HepG2 (cell line): ENCODE data around the gene CD72. TPM values are rescaled to one million over a fixed set of nuclear protein-coding genes. Genes with fewer than 3 reads are reported as not detected.

Experiments
- ATAC-seq: fragments of 200-7000 bp; cut with Tn5 transposase; 3 replicates; pipeline ENCODE4 v1.9.1; 2020; ENCODE audit warnings: mild to moderate bottlenecking, moderate library complexity
- BruUV-seq: library from RNA; stranded (reverse); fragments of 400-500 nt; replicated peaks from 2 replicates; lab custom pipeline; 2021; lab: Mats Ljungman, UMichigan
- CTCF ChIA-PET: fragments of 300-600 bp; formaldehyde crosslinking; extraction: SDS; loops from one replicate; lab custom pipeline; 2021; ENCODE audit warnings: low total read pairs, inconsistent platforms, low intra/inter-chr PET ratio; lab: Yijun Ruan, JAX
- POLR2A ChIA-PET: fragments of 350-600 bp; sonication (Branson Sonifier 250); formaldehyde crosslinking; loops from one replicate; lab custom pipeline; 2020; ENCODE audit warnings: antibody characterized with exemption, inconsistent platforms; lab: Yijun Ruan, JAX
- DNase-seq: peaks from one replicate; pipeline ENCODE4 v3.0.0-alpha.2; 2015; ENCODE audit warnings: low spot score
- FAIRE-seq: peaks from 3 replicates; lab custom pipeline; 2011; peaks lifted over from hg19 to GRCh38; lab: Jason Lieb, UNC
- H2AFZ ChIP-seq: one replicate; pipeline ENCODE4 v1.6.1; 2011; ENCODE audit warnings: low read length, inconsistent platforms
- H3K27ac ChIP-seq: fragments of 300-600 bp; 3 replicates; pipeline ENCODE4 v1.8.0; 2011; ENCODE audit warnings: mixed run types, mild to moderate bottlenecking, mixed read lengths, low read length, inconsistent platforms; ENCODE audit not compliant: insufficient read depth; ENCODE audit errors: extremely low read length
- H3K27me3 ChIP-seq, 2 experiments: fragments of 200-600 bp in 1 of 2; 2 replicates in 1 of 2; 3 replicates in 1 of 2; pipeline versions ENCODE4 v1.6.0 to v1.8.0; 2011; ENCODE audit warnings: low read length in 2 of 2, mild to moderate bottlenecking in 2 of 2, moderate library complexity in 2 of 2, inconsistent platforms in 1 of 2; ENCODE audit not compliant: insufficient read depth in 2 of 2, control insufficient read depth in 1 of 2
- H3K36me3 ChIP-seq, 2 experiments: fragments of 200-600 bp in 1 of 2; replicated peaks in 1 of 2; 2 replicates in 1 of 2; 3 replicates in 1 of 2; pipeline versions ENCODE4 v1.5.1 to v1.8.0; 2011; ENCODE audit warnings: low read length in 2 of 2, inconsistent platforms in 1 of 2; ENCODE audit not compliant: insufficient read depth in 2 of 2, control insufficient read depth in 1 of 2
- H3K4me1 ChIP-seq: 2 replicates; pipeline ENCODE4 v1.5.1; 2012; ENCODE audit warnings: low read length, inconsistent platforms; ENCODE audit not compliant: insufficient read depth
- H3K4me2 ChIP-seq: 2 replicates; pipeline ENCODE4 v1.6.0; 2011; ENCODE audit warnings: low read depth, low read length, inconsistent platforms
- H3K4me3 ChIP-seq, 3 experiments: fragments of 200-600 bp in 1 of 3; sonication (generic), shearing (Covaris generic) in 1 of 3; replicated peaks in 1 of 3; 2 replicates each; pipeline ENCODE4 v1.5.1; 2011 to 2016; ENCODE audit warnings: low read length in 3 of 3, inconsistent platforms in 2 of 3, low read depth in 2 of 3, mild to moderate bottlenecking in 2 of 3, control low read depth in 1 of 3, mixed read lengths in 1 of 3; ENCODE audit not compliant: insufficient read depth in 1 of 3
- H3K79me2 ChIP-seq: one replicate; pipeline ENCODE4 v1.6.1; 2011; ENCODE audit warnings: low read length, inconsistent platforms; ENCODE audit not compliant: insufficient read depth
- H3K9ac ChIP-seq: 2 replicates; pipeline ENCODE4 v1.6.0; 2011; ENCODE audit warnings: mild to moderate bottlenecking, low read depth, low read length, inconsistent platforms; ENCODE audit not compliant: insufficient read depth
- H3K9me3 ChIP-seq: 2 replicates; pipeline ENCODE4 v1.5.1; 2012; ENCODE audit warnings: mild to moderate bottlenecking, low read length
- H4K20me1 ChIP-seq: 2 replicates; pipeline ENCODE4 v1.6.0; 2011; ENCODE audit warnings: inconsistent platforms, mild to moderate bottlenecking, low read length, moderate library complexity; ENCODE audit not compliant: insufficient read depth
- ATF2 ChIP-seq: sonication (generic); formaldehyde crosslinking; IDR thresholded peaks from 2 replicates; pipeline ENCODE4 v1.4.0; 2020; ENCODE audit warnings: missing genetic modification reagents
- CENPBD1 ChIP-seq: sonication (generic); formaldehyde crosslinking; IDR thresholded peaks from 2 replicates; pipeline ENCODE4 v1.8.0; 2022; ENCODE audit warnings: missing genetic modification reagents, low read depth, mild to moderate bottlenecking, borderline replicate concordance
- GATA4 ChIP-seq: sonication (generic); IDR thresholded peaks from 2 replicates; pipeline ENCODE4 v1.6.1; 2016; ENCODE audit warnings: antibody characterized with exemption, low read depth, borderline replicate concordance
- HNRNPH1 ChIP-seq: fragments of 200-400 bp; formaldehyde crosslinking; optimal IDR thresholded peaks from 2 replicates; pipeline ENCODE3; 2017; ENCODE audit warnings: mild to moderate bottlenecking, low read depth, low read length
- KAT8 ChIP-seq: IDR thresholded peaks from 2 replicates; pipeline ENCODE4 v1.6.1; 2016; ENCODE audit warnings: missing genetic modification reagents, missing compliant biosample characterization
- SKI ChIP-seq: fragments of 450-650 bp; IDR thresholded peaks from one replicate; pipeline ENCODE4 v1.6.1; 2018; ENCODE audit warnings: mild to moderate bottlenecking; ENCODE audit not compliant: partially characterized antibody
- SMAD9 ChIP-seq: sonication (generic); formaldehyde crosslinking; IDR thresholded peaks from 2 replicates; pipeline ENCODE4 v1.5.1; 2020; ENCODE audit warnings: mild to moderate bottlenecking, missing genetic modification reagents
- TEAD3 ChIP-seq: optimal IDR thresholded peaks from 2 replicates; pipeline ENCODE3; 2016; ENCODE audit warnings: borderline replicate concordance
- USF2 ChIP-seq, 2 experiments: sonication (generic) in 1 of 2; formaldehyde crosslinking in 1 of 2; IDR thresholded peaks; 2 replicates each; pipeline versions ENCODE4 v1.5.1 to v1.6.1; 2011 to 2020; ENCODE audit warnings: borderline replicate concordance in 1 of 2, low read depth in 1 of 2, low read length in 1 of 2, mild to moderate bottlenecking in 1 of 2, missing genetic modification reagents in 1 of 2, moderate library complexity in 1 of 2
- ZNF281 ChIP-seq: sonication (generic); formaldehyde crosslinking; IDR thresholded peaks from 2 replicates; pipeline ENCODE4 v1.4.0; 2020; ENCODE audit warnings: missing genetic modification reagents, borderline replicate concordance
- ZNF674 ChIP-seq: sonication (generic); formaldehyde crosslinking; IDR thresholded peaks from 2 replicates; pipeline ENCODE4 v1.5.0; 2020; ENCODE audit warnings: low read depth, mild to moderate bottlenecking, missing genetic modification reagents
- ZNF878 ChIP-seq: sonication (generic); formaldehyde crosslinking; IDR thresholded peaks from 2 replicates; pipeline ENCODE4 v1.8.1; 2023; ENCODE audit warnings: mild to moderate bottlenecking, missing genetic modification reagents, moderate library complexity
- WGBS: methylation state at CpG from one replicate; pipeline ENCODE4 v1.1.6; 2017; ENCODE audit warnings: low lambda C conversion rate; 5-methylcytosine and 5-hydroxymethylcytosine counted together
- in situ Hi-C: cut with HindIII; loops from 2 replicates; pipeline ENCODE4 v1.10.0; 2017; ENCODE audit warnings: low pct_unique_long_range_greater_than_20kb; ENCODE audit not compliant: extremely low pct_ligation_motif_present
- intact Hi-C: fragments of 100-400 bp; cut with micrococcal nuclease; formaldehyde crosslinking; loops from one replicate; pipeline ENCODE4 v1.10.0; 2022; ENCODE audit not compliant: unreplicated experiment
- polyA plus RNA-seq, 8 experiments: library from polyadenylated mRNA; depleted of rRNA in 3 of 8; stranded (reverse) in 7 of 8; unstranded in 1 of 8; fragments of >200 nt; fragmentation: Illumina TruSeq in 4 of 8; extraction: Trizol in 4 of 8; gene quantifications; 2 replicates each; pipeline versions ENCODE4 v1.2.1 to v1.2.3, GENCODE V29; 2011 to 2016; ENCODE audit warnings: low read depth in 4 of 8, missing spikeins in 1 of 8, mixed read lengths in 1 of 8; ENCODE audit not compliant: insufficient read depth in 1 of 8
- total RNA-seq, 5 experiments: library from RNA; depleted of rRNA; stranded (reverse); fragments of >200 nt; fragmentation: Illumina TruSeq; extraction: Trizol; gene quantifications; 2 replicates each; pipeline ENCODE4 v1.2.3, GENCODE V29; 2016; ENCODE audit warnings: low read depth in 1 of 5

Gene CD72
- total and polyA plus RNA-seq, 2 of the 13 experiments (the other 11 are each of a cell fraction or from before 2014, with no cell fraction given): 0.18 to 1.1 TPM

GRCh38 chr9:35575478-35575877 lies 42.7 kb downstream of the CD72 start:
- ChIA-PET POLR2A (no interaction called here), CTCF (no interaction called here)
- H3K4me1 ChIP-seq: peaks cover 2% of the 10 kb centered on the region; the same call in 1 of the 2 replicates
- intact Hi-C loops (no loop called here), in situ Hi-C loops (no loop called here)
- peaks cover 13% of the 10 kb centered on the region for H3K9me3 ChIP-seq
- BruUV-seq: no TSS peak
- WGBS: 93% methylated on average over 4 of the region's 5 CpGs
- H3K4me3 ChIP-seq: no peak overlapping the region
- no peaks in the 10 kb centered on the region for H4K20me1 ChIP-seq
- no peak for TF ChIP-seq ZNF878 (CRISPR knock-in tag)
- TF ChIP-seq GATA4: no peak
- no peak for TF ChIP-seq SMAD9
- TF ChIP-seq CENPBD1 (CRISPR knock-in tag): no peak
- no peak for TF ChIP-seq KAT8 (CRISPR knock-in tag)
- TF ChIP-seq USF2 (IDR thresholded peaks at IDR 0.05; ENCODE audit: low read depth, low read length): no peak
- TF ChIP-seq USF2 (CRISPR knock-in tag; IDR thresholded peaks at IDR 0.05; ENCODE audit: borderline replicate concordance): no peak
- TF ChIP-seq ATF2: no peak
- no peak for TF ChIP-seq ZNF674 (CRISPR knock-in tag)
- TF ChIP-seq SKI: no peak
- no peak for TF ChIP-seq TEAD3 (CRISPR knock-in tag)
- TF ChIP-seq HNRNPH1: no peak
- TF ChIP-seq ZNF281 (CRISPR knock-in tag): no peak
- H3K4me2 ChIP-seq: no peak overlapping the region
- DNase-seq (no peak), ATAC-seq (no peak), FAIRE-seq (no peak)
- no peak overlapping the region for H2AFZ ChIP-seq
- no peaks in the 10 kb centered on the region for H3K27me3 ChIP-seq
- H3K79me2 ChIP-seq: no peaks in the 10 kb centered on the region
- H3K9ac ChIP-seq: no peak overlapping the region
- H3K27ac ChIP-seq: no peak overlapping the region
- H3K36me3 ChIP-seq: no peaks in the 10 kb centered on the region
